NCI-H2107 treated with DMSO at 0.1 percent for 48 hours (cell line): Measurements from ENCODE around the gene SFT2D1.
"Not testable (repeated sequence)": the region's sequence is repeated elsewhere in the genome, so short reads cannot be mapped to it uniquely, and the experiment has no call there.

Source experiments
- DNase-seq: peaks from one replicate; lab custom pipeline; 2025; ENCODE audit not compliant: unreplicated experiment; lab: John Stamatoyannopoulos, UW

SFT2D1 gene

DNA sequence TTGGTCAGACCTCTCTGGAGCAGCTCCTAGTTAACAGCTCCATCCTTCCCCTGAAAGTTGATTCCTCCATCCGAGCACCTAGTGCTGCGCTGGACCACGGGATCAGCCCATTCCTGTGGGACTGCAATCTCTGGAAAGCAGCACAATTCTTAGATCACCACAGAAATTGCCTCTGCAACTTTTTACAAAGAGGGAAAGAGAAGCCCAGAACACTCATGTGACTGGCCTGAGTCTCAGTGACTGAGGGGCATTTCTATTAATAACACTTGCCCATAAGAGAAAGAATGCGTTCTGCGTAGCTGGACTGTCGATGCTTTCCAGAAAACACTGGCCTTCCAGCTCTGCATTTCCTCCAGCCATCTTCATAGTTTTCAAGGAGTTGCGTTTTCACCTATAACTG, 22.1 kb upstream of the SFT2D1 start:
- no peak for DNase-seq

GRCh38 chr6:166362427-166362826, 20.1 kb upstream of the SFT2D1 start:
- DNase-seq: not testable (repeated sequence)

GRCh38 chr6:166361077-166361429, 18.7 kb upstream of the SFT2D1 start:
- no peak for DNase-seq

DNA sequence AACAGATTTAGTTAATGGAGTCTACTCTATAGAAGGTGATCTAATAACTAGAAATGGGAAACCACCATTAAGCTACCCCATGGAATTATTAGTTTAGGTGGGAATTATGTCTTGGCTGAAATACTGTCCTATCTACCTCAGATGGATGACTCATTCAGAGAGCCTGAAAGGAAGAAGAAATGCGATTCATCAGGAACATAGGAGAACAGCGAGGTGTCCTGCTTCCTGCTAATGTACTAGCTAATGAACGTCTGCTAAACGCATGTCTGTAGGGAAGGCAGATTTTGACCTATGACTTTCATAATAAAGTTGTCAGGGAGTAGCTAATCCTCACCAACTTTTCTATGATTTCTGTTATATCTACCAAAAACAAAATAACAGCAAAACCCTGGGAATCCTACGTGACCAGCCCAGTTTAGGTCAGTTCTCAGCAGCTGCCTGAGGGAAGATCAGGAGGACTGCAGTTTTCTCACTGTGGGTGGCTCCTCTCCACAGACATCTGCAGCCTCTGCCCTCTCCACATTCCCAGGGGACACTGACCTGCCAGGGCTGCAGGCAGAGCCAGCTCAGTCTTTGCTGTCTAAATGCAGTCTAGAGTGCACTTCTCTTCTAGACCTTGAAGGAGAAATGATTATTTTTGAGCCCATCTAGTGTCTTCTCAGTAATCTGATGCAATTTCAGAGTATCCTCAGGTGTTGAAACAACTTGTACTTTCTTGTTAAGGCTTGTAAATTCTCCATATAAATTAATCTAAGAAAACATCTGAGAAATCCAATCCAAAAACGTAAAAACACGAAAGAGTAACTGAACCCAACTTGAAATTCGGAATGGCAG, 18.1 kb upstream of the SFT2D1 start:
- DNase-seq: no peak

DNA sequence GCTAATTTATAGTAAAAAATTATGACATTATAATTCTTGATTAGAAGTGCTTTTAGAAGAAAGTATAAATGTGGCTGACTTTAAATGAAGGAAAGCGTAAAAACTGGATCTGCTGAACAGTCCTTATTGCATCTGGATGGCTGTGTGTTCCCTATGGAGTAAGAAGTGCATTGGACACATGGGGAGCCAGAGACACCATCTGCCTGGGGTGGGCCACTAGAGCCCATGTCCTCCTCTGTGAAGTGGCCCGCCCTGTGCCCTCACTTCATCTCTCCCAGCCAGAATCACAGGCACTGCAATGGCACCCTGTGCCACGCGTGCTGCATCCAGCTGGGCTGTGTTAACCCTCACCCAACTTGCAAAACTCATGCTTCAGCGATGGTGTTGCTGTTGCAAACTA, 13.2 kb upstream of the SFT2D1 start:
- no peak for DNase-seq

GRCh38 chr6:166354965-166355364, 12.6 kb upstream of the SFT2D1 start:
- DNase-seq: no peak

DNA sequence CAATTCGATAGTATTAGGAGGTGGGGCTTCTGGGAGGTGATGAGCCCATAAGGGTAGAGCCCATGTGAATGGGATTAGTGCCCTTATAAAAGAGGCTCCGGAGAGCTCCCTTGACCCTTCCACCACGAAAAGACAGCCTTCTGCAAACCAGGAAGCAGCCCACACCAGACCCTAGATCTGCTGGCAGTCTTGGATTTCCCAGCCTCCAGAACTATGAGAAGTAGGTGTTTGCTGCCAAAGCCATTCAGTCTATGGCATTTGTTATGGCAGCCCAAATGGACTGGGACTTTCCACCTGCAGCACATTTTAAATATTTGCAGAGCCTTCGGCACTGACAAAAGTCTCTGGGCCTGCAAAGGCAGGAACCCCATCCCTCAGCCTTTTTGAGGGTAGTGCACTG, 11.8 kb upstream of the SFT2D1 start:
- no peak for DNase-seq

GRCh38 chr6:166353507-166353906, 11.2 kb upstream of the SFT2D1 start:
- DNase-seq: no peak

GRCh38 chr6:166352923-166353322, 10.6 kb upstream of the SFT2D1 start:
- no peak for DNase-seq

DNA sequence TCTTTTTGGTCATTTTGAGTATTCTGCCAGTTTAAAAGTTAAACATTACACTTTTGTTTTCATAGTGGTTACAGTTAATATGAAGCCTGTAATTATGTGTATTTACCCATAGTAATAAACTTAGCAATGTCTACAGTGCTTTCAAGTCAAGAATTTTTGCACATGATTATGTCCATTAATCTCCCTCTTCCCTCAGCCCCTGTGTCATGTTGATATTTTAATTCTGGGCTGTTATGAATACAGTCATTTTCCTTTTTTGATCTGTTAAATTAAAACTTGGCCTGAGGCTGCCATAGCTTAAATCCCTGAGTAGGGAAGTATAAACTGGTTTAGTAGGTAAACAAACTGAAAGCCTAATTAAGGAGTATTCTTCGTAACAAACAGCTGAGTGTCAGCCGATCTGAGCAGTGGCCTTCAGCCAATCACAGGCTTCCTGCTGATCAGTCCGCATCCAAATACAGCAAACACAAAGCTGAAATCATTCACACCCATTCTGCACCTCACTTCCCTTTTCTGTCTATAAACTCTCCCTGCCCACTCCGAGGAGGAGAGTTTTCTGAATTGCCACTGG, 9.5 kb upstream of the SFT2D1 start:
- DNase-seq: peak; percentile 61

DNA sequence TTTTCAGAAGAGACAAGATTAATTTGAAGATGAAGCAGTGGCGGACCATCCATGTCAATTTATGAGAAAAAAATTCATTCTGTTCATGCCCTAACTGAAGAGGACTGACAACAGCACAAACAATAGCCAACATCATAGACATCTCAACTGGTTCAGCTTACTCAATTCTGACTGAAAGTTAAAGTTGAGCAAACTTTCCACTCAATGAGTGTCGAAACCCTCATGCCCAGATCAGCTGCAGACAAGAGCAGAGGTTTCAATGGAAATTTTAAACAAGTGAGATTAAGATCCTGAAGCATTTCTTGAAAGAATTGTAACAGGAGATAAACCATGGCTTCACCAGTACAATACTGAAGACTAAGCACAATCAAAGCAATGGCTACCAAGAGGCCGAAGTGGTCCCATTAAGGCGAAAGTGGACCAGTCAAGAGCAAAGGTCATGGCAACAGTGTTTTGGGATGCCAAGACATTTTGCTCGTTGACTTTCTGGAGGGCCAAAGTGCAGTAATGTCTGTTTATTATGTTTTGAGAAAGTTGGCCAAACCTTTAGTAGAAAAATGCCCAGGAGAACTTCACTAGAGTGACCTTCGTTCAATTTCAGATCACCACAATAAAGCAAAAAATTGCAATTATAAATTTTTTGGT, 6.1 kb upstream of the SFT2D1 start:
- no peak for DNase-seq

GRCh38 chr6:166346965-166347364, 4.6 kb upstream of the SFT2D1 start:
- DNase-seq: no peak

DNA sequence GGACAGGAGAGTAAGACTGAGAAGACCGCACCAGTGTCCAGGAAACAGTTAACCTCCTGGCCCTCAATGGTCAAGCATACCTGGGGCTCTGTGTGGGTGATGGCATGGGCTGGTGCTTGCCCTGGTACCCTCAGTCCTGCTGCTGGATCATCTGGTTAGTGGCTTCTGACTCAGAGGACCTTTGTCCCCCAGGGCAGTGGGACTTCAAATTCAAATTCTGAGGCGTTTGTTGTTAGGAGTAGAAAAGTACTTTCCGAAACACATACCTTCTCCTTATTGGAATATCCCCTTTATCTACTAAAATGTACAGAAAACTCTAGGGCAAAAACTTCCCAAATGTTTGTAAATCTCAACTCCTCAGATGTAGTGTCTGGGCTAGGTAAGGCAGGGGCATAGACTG, 4.1 kb upstream of the SFT2D1 start:
- no peak for DNase-seq

DNA sequence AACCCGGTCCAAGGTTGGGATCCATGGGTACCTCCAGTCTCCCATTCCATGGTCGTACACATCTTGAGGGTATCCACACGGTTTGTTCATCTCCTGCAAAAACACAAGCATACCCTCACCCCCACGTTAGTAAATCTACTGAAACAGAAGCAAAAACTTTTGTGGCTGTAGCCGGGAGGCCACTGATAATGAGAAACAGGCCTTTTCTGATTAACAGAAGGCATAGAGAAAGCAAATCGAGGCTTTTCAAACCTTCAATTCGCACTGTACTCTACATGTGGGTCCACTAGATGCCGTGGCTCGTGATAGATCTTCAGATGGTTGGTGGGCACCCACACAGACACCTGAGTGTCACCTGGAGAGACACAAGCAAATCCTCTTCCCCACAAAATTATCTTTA, 3.3 kb upstream of the SFT2D1 start:
- DNase-seq: not testable (repeated sequence)

DNA sequence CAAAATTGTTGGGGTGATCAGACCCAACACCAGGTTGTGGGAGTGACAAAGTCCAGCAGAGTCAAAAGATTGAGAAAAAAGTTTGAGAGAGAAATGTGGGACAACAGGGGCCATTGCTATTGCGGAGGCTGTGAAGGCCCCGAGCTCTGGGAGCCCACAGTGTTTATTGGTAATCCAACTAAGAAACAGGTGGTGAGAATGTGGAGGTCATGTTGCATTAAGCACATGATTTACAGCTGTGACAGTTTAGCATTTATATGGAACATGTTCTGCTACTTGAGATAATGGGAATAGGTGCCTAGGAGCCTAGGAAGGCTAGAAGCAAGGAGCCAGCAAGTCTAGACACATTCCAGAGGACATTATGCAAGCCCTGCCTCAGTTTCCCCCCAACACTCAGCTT, 2.6 kb upstream of the SFT2D1 start:
- DNase-seq: not testable (repeated sequence)

DNA sequence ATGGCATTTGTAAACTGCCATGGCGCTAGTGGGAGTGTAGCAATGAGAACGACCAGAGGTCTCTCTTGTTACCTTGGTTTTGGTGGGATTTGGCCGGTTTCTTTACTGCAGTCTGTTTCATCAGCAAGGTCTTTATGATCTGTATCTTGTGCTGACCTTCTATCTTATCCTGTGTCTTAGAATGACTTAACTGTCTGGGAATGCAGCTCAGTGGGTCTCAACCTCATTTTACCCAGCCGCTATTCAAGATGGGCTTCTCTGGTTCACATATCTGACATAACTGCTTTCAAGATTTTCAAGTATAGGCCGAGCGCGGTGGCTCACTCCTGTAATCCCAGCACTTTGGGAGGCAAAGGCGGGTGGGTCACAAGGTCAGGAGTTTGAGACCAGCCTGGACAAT, 1.9 kb upstream of the SFT2D1 start:
- DNase-seq: no peak

DNA sequence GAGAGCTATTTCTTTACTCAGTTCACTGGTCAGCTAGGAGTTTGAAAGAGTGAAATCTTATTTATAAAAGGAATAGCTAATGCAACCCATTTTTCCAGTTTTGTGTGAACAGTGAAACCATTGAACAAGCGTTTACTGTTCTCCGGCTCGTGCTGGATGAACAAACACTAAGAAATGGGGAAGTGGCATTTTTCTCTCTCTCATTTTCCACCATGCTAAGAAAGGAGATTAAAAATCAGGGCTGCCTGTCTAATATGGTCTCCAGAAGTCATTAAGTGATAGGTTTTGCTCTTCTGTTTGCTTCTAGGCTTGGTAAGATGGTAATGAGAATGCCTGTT, 774 bp upstream of the SFT2D1 start:
- DNase-seq: no peak

GRCh38 chr6:166341977-166342348, 382 bp downstream of the SFT2D1 start:
- DNase-seq: no peak

GRCh38 chr6:166341464-166341863, 881 bp downstream of the SFT2D1 start:
- no peak for DNase-seq

DNA sequence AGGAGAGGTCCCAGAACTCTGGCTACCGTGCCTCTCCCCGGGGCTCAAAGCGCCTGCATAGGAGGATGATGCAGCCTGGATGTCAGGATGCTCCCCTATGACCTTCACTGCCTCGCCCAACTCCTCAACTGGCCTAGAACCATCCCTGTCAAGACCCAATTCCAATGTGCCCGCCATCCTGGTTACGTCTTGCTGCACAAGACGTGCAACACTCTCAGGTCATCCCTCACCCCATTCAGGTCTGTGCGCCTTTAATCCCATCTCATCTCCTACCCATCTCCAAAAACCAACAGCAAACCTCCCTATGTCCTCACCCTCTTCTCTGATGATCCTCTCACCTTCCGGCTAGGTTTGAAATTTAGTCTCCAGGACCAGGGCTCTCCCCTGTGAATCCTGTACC, 3.5 kb downstream of the SFT2D1 start:
- DNase-seq: no peak

DNA sequence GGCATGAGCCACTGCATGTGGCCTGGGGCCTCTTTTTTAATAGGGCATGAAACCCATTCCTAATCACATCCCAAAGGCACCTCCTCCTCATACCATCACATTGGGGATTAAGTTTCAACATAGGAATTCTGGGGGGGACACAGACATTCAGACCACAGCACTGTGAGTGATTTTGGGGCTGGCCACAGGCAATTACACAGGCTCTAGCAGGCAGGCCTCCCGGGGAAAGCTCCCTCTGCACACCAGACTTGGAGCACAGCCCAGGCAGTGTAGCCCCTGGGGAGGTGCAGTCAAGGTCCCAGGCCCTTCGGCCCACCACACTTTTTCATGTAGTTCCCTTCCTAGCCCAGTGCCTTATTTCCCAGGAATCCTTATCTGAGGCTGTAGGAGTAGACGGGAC, 5.5 kb downstream of the SFT2D1 start:
- DNase-seq: no peak
